NCI-H1417 (cell line): ENCODE results near the gene FAM90A26.
"Not testable (repeated sequence)": the region's sequence is repeated elsewhere in the genome, so short reads cannot be mapped to it uniquely, and the experiment has no call there.

Experiments used
- DNase-seq, 3 experiments: peaks; one replicate each; lab custom pipeline; 2025; lab: John Stamatoyannopoulos, UW

FAM90A26 gene, protein sequence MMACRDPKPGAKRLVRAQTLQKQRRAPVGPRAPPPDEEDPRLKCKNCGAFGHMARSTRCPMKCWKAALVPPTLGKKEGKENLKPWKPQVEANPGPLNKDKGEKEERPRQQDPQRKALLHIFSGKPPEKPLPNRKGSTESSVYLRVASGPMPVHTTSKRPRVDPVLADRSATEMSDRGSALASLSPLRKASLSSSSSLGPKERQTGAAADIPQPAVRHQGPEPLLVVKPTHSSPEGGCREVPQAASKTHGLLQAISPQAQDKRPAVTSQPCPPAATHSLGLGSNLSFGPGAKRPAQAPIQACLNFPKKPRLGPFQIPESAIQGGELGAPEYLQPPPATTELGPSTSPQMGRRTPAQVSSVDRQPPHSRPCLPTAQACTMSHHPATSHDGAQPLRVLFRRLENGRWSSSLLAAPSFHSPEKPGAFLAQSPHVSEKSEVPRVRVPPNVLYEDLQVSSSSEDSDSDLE

DNA sequence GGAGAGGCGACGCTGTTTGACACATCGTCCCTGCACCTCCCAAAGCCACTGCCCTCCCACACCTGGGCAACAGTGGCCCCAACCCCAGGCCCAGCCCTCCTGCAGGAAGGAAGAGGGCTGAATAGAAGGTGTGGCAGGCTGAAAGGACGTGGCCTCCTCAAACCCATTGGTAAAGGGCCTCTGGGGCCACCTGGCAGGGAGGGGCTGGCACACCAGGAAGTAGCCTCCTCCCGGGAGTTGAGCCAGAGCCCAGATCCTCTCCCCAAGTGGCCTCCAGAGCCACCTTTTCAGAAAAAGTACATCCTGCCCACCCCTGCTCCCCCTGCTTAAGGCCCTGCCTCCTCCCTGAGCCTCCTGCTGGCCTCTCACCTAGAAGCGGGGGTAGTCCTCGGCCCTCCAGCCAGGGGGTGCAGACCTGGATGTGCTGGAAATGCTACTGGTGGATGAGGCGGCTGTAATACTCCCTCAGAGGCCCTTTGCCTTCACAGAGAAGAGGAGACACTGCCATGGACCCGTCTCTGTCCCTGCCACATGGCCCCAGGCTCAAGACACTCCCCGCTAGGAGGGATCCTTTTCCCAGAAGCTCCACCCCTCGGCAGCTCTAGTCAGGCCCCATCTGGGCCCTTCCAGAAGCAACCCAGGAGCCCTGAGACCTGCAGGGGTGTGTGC, at the start of gene FAM90A26:
TSS of gene FAM90A26 (plus strand) at position 619 of the 669 bp plus-strand sequence. CDS start 2,764 bp downstream, outside the sequence.
- DNase-seq: not testable (repeated sequence)

DNA sequence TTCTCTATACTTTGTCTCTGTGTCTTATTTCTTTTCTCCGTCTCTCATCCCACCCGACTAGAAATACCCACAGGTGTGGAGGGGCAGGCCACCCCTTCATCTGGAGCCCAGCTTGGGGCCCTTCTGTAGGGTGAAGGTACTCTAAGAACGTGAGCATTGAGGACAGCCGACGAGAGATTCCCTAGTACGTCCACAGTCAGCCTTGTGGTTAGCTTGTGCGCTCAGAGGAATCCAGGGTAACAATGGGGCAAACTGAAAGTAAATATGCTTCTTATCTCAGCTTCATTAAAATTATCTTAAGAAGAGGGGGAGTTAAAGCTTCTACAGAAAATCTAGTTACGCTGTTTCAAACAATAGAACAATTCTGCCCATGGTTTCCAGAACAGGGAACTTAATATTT, 47.5 kb upstream of the FAM90A26 start:
- not testable (repeated sequence) for DNase-seq

DNA sequence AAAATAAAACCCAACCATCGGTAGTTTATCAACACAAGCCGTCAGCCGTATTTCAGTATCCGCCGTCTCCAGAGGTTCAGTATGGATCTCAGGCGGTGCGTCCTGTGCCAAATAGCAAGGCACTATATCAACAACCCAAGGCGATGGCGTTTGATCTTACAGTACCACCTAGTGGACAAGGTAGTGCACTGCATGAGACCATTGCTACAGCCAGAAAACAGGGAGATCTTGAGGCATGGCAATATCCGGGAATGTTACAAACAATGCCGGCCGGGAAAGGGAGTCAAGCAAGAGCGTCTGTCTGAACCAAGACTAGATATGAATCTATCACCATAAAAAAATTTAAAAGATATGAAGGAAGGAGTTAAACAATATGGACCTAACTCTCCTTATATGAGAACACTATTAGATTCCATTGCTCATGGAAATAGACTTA, 46.6 kb upstream of the FAM90A26 start:
- DNase-seq: peak in 2 of 3 experiments; percentile 18 to 51

DNA sequence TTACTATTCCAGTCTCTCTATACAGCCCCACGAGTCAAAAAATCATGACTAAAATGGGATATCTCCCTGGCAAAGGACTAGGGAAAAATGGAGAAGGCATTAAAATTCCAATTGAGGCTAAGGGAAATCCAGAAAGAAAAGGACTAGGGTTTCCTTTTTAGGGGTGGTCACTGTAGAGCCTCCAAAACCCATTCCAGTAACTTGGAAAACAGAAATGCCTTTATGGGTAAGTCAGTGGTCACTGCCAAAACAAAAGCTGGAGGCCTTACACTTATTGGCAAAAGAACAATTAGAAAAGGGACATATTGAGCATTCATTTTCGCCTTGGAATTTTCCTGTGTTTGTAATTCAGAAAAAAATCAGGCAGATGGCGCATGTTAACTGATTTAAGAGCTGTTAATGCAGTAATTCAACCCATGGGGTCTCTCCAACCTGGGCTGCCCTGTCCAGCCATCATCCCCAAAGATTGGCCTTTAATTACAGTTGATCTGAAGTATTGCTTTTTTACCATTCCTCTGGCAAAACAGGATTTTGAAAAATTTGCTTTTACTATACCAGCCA, 44.5 kb upstream of the FAM90A26 start:
- DNase-seq: not testable (repeated sequence)

DNA sequence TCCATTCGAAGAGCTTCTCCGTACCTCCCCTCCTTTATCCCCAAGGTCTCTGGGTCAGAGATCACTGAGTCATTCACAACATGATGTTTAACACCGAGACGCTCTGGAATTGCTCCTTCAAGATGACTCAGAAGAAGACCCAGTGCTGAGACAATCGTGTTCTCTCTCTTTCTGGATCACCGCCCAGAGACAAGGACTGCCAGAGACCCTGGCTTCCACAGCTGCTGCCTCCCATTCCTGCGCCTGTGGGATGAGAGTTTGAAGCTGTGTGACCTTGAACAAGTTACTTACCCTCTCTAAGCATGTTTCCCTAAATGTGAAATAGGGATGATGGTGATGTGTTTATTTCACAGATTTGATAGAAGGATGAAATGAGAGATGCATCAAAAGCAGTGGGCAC, 38.8 kb upstream of the FAM90A26 start:
- not testable (repeated sequence) for DNase-seq

DNA sequence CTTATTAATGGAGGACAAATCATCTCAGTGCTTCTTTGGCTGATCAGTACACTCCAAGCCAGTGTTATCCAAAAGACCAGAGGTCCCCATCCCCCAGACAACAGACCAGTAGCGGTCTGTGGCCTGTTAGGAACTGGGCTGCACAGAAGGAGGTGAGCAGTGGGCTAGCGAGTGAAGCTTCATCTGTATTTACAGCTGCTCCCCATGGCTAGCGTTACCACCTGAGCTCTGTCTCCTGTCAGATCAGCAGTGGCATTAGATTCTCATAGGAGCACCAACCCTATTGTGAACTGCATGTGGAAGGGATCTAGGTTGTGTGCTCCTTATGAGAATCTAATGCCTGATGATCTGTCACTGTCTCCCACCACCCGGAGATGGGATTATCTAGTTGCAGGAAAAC, 37.4 kb upstream of the FAM90A26 start:
- DNase-seq: not testable (repeated sequence)

DNA sequence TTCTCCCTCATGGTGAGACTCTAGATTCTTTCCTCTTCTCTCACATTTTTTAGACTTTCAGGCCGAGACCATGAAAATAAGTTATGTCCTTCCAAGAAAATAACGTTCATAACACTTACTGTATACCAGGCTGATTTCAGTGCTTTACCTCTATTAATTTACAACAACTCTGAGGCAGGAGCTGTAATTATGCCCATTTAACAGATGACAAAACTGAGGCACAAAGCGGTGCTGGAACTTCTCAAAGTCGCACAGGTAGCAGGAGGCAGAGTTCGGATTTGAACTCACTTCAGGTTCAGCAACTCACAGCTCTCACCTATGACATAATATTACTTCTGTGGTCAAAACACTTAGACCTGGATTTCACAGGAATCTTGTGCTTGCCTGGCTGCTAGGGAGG, 36.2 kb upstream of the FAM90A26 start:
- DNase-seq: not testable (repeated sequence)

DNA sequence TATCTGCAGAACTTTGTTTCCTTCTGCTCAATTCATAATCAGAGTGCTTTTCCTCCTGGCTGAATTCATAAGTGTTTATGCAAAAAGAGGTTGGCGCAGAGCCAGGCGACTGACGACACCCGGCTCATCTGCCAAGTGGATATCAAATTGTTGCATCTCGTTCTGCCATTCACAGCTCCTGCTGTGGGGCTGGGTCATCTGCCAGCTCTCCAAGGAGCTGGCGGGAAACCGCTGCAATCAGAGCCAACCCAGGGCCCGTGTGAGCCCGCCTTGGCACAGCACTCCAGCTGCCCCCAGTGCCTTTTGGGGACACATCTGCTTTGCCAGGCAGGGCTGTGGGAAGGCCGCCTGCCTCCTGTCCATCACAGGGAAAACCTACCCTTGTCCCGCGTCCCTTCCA, 35.7 kb upstream of the FAM90A26 start:
- peak in 2 of 3 experiments; percentile 1 to 56 for DNase-seq

DNA sequence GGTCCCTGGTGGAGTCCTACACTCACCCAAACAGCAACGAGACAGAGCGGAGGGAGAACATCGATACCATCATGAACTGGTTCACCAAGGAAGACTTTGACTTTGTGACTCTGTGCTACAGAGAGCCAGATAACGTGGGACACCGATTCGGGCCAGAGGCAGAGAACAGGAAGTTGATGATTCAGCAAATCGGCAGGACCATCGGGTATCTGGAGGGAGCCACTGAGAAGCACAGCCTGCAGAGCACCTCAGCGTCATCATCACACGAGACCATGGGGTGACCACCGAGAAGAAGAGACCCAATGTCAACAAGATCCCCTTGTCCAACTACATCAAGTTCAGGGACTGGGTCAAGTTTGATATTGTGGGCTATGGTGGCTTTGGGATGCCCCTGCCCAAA, 29.2 kb upstream of the FAM90A26 start:
- not testable (repeated sequence) for DNase-seq

DNA sequence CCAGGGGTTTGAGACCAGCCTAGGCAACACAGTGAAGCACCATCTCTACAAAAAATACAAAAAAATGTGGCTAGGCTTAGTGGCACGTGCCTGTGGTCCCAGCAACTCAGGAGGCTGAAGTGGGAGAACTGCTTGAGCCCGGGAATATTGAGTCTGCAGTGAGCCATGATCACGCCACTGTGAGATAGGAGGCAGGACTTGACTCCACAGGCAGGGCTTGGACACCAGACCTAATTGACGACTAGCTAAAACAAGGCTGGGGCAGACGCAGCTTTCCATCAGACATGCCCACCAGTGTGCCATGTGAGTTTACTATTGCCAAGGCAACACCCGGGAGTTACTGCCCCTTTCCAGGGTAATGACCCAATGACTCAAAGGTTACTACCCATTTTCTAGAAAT, 27.4 kb upstream of the FAM90A26 start:
- not testable (repeated sequence) for DNase-seq

DNA sequence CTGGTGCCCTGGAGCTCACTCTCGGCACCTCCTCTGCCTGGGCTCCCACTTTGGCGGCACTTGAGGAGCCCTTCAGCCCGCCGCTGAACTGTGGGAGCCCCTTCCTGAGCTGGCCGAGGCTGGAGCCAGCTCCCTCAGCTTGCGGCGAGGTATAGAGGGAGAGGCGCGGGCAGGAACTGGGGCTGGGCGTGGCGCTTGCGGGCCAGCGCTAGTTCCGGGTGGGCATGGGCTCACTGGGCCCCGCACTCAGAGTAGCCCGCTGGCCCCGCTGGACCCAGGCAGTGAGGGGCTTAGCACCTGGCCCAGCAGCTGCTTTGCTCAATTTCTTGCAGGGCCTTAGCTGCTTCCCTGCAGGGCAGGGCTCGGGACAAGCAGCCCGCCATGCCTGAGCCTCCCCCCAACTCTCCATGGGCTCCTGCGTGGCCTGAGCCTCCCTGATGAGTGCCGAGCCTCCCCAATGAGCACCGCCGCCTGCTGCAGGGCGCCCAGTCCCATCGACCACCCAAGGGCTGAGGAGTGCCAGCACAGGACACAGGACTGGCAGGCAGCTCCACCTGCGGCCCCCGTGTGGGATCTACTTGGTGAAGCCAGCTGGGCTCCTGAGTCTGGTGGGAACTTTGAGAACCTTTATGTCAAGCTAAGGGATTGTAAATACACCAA, 26.7 kb upstream of the FAM90A26 start:
- no peak for DNase-seq

DNA sequence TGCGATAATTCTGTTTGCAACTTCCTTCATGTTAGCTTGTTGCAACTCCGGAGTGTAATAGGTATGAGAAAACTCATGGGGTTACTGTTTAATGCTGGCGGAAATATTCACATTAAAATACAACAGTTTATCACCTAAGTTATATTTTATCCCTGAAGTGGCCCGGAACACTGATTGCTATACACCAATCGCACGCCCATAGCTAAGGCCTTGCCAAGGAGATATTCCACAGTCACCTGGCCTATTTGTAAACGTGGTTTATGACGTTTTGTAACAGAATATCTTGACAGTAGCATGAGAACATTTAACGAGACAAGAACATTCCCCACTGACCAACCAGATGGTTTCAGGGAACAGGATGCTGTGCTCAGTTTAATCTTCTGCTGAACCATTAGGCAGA, 23.2 kb upstream of the FAM90A26 start:
- no peak for DNase-seq

DNA sequence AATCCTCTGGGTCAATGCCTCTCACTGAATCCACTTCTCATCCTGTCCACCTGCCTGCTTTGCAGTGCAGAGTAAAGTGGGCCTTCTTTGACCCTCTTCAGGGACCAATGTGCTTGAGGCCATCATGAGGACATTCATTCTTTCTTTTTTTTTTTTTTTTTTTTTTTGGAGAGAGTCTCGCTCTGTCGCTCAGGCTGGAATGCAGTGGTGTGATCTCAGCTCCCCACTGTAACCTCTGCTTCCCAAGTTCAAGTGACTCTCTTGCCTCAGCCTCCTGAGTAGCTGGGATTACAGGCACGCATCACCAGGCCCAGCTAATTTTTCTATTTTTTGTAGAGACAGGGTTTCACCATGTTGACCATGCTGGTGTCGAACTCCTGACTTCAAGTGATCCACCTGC, 22.8 kb upstream of the FAM90A26 start:
- DNase-seq: not testable (repeated sequence)

DNA sequence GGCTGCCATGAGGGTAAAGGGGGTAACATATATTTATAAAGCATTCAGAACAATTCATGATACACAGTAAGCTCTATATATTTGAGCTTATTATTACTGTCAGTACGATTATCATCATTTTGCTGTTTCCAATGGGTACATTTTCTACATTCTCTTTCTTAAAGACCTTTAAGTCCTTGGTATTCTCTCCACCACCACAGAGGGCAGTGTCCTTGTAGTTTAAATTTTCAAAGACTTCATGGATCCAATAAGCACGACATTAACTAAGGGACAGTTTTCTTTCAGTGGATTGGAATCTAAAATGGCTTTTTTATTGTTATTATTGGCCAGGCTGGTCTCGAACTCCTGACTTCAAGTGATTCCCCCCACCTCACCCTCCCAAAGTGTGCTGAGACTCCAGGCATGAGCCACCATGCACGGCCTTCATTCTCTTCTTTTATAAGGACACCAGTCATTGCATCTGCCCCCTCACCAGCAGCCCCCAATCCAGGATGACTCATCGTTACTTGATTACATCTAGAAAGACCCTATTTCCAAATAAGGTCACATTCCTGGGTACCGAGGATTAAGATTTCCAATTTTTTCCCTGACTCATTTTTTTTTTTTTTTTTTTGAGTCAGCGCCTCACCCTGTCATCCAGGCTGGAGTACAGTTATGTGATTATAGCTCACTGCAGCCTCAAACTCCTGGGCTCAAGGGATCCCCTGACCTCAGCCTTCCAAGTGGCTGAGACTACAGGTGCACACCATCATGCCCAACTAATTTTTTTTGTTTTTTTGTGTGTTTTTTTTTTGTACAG, 21.4 kb upstream of the FAM90A26 start:
- DNase-seq: not testable (repeated sequence)

DNA sequence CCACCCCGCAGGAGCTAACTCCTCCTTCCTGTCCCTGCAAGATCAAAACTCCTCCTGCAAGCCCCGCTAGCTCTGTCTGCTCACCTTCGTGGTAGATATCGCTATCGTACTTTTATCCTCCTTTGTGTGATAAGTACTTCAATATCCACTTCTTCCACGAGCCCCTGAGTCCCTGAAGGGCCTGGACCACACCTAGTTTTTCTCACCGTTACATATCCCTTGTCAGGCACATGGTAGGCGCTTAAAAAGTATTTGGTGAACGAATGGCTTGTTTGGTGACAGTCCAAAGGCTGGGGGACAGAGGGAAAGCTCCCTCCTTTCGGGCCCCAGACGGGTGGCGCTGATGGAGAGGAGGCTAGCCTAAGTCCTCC, 18.4 kb upstream of the FAM90A26 start:
- not testable (repeated sequence) for DNase-seq

DNA sequence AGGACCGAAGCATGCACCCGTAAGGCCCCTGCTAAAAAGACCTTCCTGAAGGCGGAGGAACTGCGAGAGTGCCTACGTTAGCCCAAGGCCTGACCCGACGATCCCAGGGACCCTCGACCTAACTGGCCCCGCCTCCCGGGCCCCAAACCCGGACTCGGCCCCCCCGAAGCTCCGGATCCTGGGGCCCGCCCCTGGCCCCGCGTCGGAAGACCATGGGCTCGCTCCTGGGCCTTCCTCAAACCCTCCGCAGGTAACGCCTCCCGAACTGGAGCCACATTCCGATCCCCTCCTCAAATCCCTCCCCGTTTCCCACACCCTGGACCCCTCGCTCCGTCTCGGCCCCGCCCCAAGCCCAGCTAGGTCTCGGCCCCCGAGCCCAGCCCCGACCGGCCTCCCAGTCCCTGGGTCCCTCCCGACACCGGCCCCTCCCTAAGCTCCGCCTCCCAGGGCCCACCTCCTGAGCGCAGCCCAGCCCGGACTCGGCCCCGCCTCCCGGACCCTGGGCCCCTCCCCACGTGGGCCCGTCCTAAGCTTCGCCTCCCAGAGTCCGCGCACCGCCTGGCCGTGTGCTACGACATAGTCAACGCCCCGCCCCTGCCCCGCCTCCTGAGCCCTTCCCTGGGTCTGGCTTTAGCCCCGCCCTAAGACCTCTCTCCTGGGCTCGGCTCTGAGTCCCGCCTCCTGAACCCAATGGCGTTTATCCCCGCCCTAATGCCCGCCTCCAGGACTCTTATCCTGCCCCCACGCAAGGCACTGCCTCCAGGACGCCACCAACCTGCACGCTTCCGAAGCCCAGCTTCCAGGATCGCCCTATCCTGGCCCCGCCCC, 17.8 kb upstream of the FAM90A26 start:
- DNase-seq: peak in 2 of 3 experiments; percentile 56 to 78

DNA sequence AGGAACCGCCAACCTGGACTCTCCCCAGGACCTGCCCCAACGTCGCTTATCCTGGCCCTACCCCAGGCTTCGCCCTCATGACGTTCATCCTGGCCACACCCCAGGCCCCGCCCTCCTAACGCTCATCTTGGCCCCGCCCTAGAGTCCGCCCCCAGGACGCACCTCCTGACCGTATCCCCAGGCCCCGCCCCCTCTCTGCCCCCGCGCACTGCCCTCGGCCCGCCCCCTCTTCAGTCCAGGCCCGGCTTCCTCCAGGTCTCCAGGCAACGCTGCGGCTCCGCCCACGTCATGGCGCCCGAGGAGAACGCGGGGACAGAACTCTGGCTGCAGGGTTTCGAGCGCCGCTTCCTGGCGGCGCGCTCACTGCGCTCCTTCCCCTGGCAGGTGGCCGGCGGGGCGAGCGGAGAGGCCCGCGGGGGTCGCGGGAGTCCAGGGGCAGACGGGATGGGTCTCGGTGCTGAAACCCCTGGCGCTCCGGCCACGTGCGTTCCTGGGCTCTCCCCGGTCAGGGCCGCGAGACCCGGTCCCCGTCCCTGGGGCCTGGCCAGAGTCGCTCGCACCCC, 17.1 kb upstream of the FAM90A26 start:
- DNase-seq: peak; percentile 56 to 78 (median 70)

DNA sequence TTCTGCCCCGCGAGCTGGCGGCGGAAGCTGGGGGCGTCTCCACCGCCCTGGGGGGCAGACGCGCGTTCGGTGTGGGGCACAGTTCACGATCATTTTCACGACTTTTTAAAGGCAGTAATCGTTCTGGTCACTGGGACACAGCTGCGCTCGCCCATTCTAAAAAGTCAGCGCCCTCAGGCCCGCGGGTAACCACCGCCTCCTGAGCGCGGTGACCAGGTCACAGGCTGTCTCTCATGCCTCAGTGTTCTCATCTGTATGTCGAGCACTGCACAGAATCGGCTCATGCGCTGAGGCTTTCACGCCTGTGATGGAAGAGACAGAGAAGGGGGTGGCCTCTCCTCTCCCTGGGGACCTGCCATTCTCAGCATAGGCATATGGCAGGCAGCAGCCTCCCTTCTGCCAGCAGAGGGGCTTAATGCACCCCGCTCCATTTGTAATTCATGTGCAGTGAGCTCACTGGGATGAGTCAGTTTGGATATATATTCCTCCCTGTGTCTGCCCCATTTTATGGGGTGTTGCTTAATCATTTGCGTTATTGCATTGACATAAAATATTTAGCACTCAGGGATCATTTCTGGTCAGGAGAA, 16.5 kb upstream of the FAM90A26 start:
- DNase-seq: not testable (repeated sequence)

DNA sequence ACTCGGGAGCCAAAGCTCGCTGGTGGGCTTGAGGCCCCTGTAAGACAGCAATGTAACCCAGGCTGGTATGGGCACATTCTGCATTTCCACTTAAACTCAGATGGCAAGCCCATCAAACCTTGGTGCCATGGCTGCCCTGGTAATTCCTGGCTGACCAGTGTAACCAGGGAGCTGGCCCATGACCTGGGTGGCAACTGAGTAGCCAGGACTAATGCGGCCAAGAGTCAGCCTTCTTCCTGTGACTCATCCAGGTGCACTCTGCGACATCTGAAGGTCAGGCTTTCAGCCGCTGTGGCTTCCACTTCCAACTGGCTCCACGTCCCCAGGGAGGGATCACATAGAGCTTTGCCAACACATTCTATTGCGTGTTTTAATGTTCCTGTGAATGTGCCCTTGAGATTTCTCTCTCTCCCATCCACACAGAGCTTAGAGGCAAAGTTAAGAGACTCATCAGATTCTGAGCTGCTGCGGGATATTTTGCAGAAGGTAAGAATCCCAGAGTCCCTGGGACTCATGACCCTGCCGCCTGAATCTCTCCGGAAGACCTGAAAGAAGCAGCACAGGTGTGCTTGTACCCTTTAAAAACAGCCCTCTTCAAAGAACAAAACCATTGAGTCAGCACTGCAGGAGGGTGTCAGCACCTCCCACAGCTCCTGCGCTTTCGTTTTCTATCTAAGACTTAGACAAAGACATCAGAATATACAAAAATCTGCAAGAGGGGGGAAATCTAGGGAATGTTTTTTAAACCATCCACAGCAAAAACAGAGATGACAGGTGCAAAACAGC, 14.9 kb upstream of the FAM90A26 start:
- DNase-seq: not testable (repeated sequence)
